Hematopoietic multipotent progenitor cell treated with erythropoietin and hydrocortisone succinate and interleukin-3 and kit ligand, for 8 days (in vitro differentiated cells): ENCODE results near the gene TRABD2B.

Experiments used
- DNase-seq: peaks from one replicate; pipeline ENCODE4 v3.0.0-alpha.2; 2015

The TRABD2B gene

GRCh38 chr1:47873337-47873736, 123.8 kb downstream of the TRABD2B start:
- DNase-seq = no peak

GRCh38 chr1:47872886-47873285, 124.3 kb downstream of the TRABD2B start:
- DNase-seq = no peak

GRCh38 chr1:47871799-47872353, 125.3 kb downstream of the TRABD2B start:
- no peak for DNase-seq

DNA sequence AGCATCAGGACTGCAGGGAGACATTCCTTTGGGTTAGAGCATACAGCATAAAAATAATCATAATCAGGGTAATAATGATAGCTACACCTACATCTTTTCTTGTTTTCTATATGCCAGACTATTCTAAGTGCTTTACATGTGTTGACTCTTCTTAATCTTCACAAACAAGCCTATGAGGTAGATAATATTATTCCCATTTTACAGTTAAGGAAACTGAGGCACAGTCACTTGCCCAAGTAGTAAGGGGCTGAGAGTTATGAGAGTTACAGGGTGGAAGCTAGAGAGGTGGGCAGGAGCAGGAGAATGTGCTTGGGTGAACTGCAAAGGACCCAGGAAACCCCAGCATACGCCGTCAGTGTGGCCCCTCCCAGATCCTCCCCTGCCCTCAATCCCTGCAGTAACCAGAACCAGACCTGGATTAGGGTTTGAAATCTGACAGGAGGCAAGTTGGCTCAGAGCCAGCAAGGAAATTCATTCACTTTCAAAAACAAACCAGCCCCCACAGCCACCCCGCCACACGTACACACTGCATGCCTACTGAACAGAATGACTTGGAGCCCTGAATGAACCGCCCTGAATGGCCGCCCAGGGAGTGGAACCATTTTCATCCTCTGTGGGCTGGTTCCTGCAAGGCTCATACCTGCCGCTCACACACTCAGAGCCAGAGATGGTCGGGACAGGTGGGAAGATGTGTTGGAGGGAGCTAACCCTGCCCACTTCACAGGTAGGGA, 126.1 kb downstream of the TRABD2B start:
- no peak for DNase-seq

DNA sequence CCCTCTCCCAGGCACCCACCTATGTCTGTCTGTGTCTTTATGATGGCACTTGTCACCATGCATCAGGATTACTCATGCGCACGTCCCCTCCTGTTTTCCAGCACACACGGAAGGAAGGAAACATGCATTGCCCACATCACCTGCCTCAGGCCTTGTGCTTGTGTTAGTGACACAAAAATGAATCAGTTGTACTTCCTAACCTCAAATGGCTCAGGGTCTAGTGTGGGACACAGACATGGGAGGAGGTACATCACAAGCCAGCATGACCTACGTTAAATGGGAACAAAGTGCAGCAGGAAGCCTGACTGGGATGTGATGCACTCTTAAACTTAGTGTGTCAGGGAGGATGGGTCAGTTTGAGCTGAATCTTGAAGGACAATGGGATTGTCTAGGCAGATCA, 126.7 kb downstream of the TRABD2B start:
- no peak for DNase-seq

DNA sequence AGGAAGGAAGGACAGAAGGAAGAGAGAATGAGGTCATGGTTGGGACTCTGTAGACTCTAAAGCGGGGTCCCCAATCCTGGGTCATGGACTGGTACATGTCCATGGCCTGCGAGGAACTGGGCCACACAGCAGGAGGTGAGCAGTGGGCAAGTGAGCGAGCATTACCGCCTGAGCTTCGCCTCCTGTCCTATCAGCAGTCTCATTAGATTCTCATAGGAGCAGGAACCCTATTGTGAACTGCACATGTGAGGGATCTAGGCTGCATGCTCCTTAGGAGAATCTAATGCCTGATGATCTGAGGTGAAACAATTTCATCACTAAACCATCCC, 128.9 kb downstream of the TRABD2B start:
- no peak for DNase-seq

DNA sequence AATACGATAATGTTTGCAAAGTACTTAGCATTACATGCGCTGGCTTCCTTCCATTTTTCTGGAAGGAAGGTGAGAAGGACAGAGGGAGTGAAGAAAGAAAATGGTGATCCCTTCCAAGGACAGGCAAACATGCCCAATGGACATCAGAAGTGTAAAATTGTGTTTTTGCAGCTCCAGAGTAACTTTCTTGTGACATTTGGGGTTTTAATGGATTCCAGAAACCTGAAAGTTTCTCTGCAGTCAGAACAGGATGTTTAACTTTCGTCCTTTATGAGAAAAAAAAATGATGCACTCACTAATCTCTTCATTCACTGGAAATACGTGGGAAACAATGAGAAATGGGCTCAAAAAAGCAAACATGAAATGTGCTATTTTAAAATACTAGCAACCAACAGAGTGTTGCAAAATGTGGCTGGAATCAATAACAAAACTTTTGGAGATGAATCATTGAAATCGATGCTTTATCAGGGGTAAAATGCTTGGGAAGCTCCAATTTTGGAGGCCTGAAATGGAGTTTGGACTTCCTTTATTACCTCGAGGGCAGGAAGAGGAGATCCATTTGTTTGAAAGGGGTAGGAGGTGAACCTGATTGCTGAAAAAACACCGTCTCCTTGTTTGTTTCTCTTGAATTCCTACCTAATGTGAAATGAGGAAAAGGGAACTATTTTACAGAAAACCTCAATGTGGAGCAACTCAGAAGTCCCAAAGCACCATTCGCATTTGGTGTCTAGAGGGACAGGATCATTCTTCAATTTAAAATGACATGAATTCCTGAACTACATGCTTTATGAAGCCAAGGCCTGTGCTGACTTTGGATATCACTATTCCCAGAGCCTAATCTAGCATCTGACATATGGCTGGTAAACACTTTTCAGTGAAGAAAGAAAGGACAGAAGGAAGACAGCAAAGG, 129.5 kb downstream of the TRABD2B start:
- no peak for DNase-seq

- no peak for DNase-seq
Observed at GRCh38 chr1:47866601-47867437, 130.4 kb downstream of the TRABD2B start.

DNA sequence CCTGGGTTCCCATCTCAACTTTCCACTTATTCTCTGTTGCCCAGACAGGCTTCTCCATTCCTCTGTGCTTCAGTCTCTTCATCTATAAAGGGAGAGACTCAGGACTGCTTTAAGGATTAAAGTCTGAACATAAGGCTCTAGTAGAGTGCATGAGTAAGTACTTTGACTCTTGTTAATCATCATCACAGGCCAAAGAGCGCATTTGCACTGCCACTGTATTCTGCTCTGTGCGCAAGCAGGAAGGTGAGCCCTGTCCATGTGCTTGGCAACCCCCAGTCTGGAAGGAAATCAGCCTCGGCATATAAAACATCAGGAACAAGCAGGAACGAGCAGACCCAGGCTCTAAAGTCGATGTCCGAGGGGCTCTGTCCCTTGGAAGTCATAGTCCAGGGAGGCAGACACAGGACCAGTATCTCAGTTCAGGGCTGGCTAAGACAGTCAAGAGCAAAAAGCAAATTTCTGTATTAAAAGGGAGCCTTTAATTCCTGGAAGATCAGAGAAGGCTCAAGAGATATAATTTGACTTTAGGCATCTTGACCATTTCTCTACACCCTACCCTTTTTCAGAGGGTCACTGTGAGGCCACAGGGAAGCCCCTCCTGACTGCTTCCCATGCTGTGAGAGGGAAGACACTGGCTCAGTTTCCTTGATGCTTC, 131.2 kb downstream of the TRABD2B start:
- no peak for DNase-seq

DNA sequence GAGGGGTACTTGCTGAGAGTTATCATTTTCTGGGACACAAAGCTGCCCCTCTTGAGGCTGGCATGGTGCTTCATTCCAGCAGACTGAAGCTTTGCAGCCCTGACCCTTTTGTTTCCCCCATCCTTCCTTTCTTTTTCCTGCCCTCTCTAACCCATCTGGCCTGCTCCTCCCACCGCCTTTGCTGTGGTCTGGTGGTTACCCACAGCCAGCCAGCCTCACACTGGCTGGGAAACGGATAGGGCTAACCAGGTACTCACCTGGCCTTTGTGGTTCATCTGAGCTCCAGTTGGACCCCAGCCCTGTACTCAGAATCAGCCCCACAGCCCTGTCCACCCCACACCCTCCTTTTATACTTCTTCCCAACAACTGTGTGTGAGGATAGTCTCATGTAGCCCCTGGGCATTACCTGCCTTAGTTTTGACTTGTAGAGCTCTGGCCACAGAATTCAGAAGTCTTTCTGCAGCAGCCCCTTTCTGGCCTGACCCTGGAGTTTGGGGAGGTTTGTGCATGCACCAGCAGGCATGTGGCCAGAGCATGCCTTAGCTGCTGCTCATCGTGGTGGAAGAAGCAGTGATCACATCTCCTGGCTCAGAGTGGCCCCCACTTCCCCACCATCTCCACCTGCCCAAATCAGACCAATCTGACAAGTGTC, 138.0 kb downstream of the TRABD2B start:
- no peak for DNase-seq

DNA sequence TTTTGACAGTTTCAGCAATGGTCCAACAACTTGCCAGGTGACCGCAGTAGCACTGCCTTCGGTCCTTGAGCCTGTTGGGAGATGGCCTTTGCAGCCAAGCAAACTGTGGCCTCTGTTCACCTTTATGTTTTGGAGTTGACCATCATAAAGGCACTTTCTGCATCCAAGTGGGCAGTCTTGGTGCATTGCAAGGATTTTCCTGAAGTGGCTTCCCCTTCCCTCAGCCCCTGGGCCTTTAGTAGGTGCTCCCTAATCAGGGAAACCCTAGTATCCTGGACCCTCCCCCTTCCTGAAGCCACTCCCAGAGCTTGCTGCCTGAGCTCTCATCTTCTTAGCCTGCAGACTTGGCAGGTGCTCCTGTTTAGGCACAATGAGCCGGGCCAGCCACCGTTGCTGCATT, 140.2 kb downstream of the TRABD2B start:
- no peak for DNase-seq

DNA sequence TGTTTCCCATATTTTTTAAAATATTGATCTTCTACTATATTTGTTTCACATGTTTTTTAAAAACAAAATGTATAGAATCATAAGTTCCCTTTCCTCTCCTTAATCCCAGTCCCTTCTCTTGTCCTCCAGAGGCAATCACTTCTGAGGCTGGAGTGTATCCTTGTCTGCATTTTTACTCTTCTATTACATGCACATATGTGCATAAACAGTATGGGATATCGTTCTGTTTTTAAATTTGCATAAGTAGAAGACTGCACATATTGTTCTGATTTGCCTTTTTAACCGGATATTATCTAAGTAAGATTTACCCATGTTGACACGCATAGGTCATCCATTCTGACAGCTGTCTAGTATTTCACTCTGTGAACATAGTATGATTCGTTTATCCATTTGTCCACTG, 142.0 kb downstream of the TRABD2B start:
- no peak for DNase-seq

DNA sequence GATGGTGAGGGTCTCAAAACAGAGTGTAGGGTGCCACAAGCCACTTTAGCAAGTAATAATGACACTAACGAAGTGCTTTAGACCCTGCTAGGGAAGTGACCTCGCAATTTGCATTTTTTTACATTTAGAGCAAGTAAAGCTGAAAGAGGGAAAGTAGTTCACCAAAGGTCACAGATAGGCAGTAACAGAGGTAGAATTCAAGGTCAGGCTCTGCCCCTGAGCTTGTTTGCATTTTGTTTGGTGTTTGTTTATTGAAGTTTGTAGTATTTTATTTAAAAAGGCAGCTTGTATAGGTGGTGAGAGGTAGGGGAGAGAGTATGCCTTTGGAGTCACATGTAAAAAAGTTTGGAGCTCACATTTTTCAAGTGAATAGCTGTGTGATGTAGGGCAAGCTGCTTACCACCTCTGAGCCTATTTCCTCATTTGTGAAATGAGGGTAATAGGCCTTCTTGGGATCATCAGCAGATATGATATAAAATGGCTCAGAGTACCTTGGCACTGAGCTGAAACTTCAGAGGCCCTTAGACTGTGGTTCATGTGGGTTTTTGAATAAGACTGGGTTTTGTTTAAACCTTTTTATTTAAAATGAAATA, 142.5 kb downstream of the TRABD2B start:
- no peak for DNase-seq

- no peak for DNase-seq
Observed at GRCh38 chr1:47853852-47854251, 143.3 kb downstream of the TRABD2B start.

- no peak for DNase-seq
Observed at GRCh38 chr1:47853059-47853458, 144.1 kb downstream of the TRABD2B start.

DNA sequence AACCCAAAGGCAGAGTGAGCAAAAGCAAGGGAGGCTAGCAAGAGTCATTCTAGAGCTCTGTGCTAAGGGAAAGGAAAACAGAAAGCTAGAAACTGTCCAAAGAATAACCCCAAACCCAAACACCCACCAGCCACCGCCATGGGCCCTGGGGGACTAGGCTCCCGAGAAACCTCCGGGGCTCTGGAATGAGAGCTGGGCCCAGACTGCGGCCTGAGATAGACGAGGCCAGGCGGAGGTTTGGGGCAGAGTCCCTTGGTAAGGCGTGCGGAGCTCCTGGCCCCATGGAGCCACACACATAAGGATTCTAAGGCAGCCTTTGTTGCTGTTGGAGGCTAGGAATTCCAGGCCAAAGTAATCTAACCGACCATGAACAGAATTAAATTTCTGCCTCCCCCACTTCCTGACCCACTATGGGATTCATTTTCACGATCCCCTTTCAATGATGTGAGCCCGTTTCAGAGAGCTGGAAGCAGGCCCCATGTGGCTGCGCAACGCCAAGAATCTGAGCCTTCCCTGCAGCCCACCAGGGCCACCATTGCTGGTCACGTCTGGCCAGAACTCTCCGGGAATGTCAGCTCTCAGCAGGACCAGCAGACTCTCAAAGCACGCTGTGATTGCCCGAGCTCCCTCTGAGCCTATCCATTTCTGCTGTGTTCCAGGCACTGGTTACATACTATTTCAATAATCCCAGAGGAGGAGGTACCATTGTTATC, 145.0 kb downstream of the TRABD2B start:
- DNase-seq = no peak

DNA sequence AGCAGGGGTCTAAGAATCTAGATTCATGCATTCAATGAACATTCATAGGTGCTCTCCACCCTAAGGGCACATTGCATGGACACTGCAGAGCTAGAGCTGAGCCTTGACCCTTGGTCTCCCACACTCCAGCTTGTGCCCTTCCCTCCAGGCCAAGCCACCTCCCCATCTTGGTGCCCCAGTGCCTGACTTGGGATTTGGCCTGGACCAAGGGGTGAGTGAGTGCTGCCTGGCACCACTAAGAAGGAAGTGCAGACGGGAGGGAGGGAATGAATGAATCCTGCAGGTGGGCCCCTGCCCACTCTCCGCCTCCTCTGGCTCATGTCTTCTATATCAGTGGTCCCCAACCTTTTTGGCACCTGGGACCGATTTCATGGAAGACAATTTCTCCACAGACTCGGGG, 146.7 kb downstream of the TRABD2B start:
- no peak for DNase-seq

DNA sequence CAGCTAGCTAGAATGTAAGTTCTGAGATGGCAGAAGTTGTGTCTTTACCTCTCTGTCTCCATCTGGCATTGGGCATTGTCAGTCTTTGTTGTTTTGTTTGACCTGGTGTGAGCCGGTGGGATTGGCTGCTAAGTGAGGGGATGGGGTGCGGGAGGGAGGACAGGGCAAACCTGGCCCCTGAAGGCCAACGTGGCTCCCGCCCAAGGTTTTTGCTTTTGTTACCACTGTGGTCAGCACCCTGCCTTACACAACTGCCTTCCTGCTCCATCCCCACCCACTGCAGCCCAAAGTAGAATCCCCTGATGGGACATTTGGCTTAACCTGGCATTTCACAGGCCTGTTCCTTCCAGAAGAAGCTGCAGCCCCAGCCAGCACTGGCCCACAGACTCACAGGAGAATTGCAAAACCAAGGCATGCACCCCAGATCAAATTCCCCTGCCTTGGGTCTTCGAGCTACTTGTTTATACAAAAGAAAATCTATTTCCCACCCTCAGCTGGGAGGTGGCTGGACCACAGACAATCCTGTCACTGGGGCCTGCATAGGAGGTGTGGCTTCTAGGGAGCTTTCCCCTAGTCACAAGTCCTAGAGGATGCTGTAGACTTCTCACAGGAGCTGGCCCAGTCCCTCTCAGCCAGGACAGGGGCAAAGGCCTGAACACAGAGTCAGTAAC, 147.5 kb downstream of the TRABD2B start:
- DNase-seq = no peak

DNA sequence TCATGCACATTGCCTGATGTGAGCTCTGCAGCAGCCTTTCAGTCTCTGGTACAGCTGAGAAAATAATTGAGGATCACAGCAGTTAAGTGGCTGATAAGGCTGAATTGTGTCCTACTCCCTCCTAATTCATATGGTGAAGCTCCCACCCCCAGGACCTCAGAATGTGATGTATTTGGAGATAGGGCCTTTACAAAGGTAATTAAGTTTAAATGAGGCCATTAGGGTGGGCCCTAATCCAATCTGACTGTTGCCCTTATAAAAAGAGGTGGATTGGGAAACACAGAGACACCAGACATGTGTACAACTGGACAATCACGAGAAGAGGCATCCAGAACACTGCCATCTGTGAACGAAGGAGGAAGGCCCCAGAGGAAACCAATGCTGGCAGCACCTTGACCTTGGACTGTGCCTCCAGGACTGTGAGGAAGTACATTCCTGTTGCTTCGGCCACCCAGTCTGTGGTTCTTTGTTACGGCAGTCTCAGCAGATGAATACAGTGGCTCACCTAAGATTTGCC, 148.1 kb downstream of the TRABD2B start:
- DNase-seq = no peak

GRCh38 chr1:47847763-47848162, 149.4 kb downstream of the TRABD2B start:
- no peak for DNase-seq
